Muscle layer of duodenum (tissue), 2 donors: ENCODE results near the gene USP17L17.
"Not testable (repeated sequence)": the region's sequence is repeated elsewhere in the genome, so short reads cannot be mapped to it uniquely, and the experiment has no call there.

Experiments
- H3K27ac ChIP-seq: one replicate; pipeline ENCODE4 v1.7.0; 2013; ENCODE audit warnings: mild to moderate bottlenecking, low read length
- H3K27me3 ChIP-seq: one replicate; pipeline ENCODE4 v1.7.0; 2013; ENCODE audit warnings: low read depth, mild to moderate bottlenecking, control low read depth, low read length
- H3K36me3 ChIP-seq, 2 donors: one replicate each; pipeline ENCODE4 v1.7.0; 2013; ENCODE audit warnings: low read length in 2 of 2, control low read depth in 1 of 2, mild to moderate bottlenecking in 1 of 2; ENCODE audit not compliant: insufficient read depth in 2 of 2, control insufficient read depth in 1 of 2
- H3K4me1 ChIP-seq, 2 donors: one replicate each; pipeline ENCODE4 v1.7.0; 2013; ENCODE audit warnings: low read length in 2 of 2, mild to moderate bottlenecking in 2 of 2, control low read depth in 1 of 2, moderate library complexity in 1 of 2; ENCODE audit not compliant: insufficient read depth in 2 of 2, control insufficient read depth in 1 of 2
- H3K4me3 ChIP-seq, 2 donors: one replicate each; pipeline ENCODE4 v1.7.0; 2013; ENCODE audit warnings: low read length in 2 of 2, low read depth in 1 of 2, mild to moderate bottlenecking in 1 of 2
- H3K9me3 ChIP-seq, 2 donors: one replicate each; pipeline ENCODE4 v1.7.0; 2013; ENCODE audit warnings: low read length in 2 of 2, control low read depth in 1 of 2, mild to moderate bottlenecking in 1 of 2; ENCODE audit not compliant: control insufficient read depth in 1 of 2
- donor health status: healthy.

The USP17L17 gene, protein sequence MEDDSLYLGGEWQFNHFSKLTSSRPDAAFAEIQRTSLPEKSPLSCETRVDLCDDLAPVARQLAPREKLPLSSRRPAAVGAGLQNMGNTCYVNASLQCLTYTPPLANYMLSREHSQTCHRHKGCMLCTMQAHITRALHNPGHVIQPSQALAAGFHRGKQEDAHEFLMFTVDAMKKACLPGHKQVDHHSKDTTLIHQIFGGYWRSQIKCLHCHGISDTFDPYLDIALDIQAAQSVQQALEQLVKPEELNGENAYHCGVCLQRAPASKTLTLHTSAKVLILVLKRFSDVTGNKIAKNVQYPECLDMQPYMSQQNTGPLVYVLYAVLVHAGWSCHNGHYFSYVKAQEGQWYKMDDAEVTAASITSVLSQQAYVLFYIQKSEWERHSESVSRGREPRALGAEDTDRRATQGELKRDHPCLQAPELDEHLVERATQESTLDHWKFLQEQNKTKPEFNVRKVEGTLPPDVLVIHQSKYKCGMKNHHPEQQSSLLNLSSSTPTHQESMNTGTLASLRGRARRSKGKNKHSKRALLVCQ

DNA sequence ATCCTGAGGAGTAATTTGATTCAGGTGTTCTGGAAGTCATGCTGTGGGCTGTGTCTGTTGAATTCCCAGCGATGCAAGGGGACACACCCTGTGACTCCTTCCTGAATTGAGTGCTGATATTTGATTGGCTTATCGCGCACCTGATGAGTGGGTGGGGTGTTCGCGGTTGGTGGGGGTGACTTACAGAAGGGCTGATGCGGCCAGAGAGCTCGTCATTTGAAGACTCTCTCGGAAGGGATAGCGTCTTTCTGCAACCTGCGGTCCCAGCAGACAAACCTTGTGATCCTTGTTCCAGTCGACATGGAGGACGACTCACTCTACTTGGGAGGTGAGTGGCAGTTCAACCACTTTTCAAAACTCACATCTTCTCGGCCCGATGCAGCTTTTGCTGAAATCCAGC is at the start of gene USP17L17:
Gene USP17L17, plus strand, starts transcription at position 301 of the 400 bp plus-strand sequence. Its CDS starts 0 bp downstream, at position 301.
- H3K27ac ChIP-seq, H3K36me3 ChIP-seq, H3K4me3 ChIP-seq, H3K27me3 ChIP-seq, H3K9me3 ChIP-seq, H3K4me1 ChIP-seq: not testable (repeated sequence)

DNA sequence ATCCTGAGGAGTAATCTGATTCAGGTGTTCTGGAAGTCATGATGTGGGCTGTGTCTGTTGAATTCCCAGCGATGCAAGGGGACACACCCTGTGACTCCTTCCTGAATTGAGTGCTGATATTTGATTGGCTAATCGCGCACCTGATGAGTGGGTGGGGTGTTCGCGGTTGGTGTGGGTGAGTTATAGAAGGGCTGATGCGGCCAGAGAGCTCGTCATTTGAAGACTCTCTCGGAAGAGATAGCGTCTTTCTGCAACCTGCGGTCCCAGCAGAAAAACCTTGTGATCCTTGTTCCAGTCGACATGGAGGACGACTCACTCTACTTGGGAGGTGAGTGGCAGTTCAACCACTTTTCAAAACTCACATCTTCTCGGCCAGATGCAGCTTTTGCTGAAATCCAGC is 33.3 kb upstream of the USP17L17 start, which contains the start of gene USP17L10:
Gene USP17L10, plus strand, starts transcription at position 301 of the 400 bp plus-strand sequence. Its CDS starts 0 bp downstream, at position 301.
- not testable (repeated sequence) for H3K4me3 ChIP-seq, H3K27me3 ChIP-seq, H3K9me3 ChIP-seq, H3K36me3 ChIP-seq, H3K4me1 ChIP-seq, H3K27ac ChIP-seq

DNA sequence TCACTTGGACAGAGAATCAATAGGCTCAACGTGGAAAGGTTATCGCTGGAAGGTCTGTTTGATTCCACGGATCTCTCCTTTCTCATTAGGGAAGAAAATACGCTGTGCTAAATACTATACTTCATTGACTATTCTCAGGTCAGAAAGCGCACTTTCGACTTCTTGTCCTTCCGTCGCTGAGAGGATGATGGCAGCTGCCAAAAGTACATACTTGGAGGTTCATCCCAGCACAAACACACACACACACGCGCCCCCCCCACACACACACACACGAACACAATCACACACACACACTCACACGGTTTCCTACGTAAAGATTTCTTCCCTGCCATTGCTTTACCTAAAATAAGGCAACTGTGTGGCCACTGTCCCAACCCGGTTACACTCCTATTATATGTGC is 29.0 kb upstream of the USP17L17 start:
- not testable (repeated sequence) for H3K4me3 ChIP-seq, H3K27ac ChIP-seq, H3K9me3 ChIP-seq, H3K4me1 ChIP-seq, H3K27me3 ChIP-seq, H3K36me3 ChIP-seq

DNA sequence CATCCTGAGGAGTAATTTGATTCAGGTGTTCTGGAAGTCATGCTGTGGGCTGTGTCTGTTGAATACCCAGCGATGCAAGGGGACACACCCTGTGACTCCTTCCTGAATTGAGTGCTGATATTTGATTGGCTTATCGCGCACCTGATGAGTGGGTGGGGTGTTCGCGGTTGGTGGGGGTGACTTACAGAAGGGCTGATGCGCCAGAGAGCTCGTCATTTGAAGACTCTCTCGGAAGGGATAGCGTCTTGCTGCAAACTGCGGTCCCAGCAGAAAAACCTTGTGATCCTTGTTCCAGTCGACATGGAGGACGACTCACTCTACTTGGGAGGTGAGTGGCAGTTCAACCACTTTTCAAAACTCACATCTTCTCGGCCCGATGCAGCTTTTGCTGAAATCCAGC is 28.6 kb upstream of the USP17L17 start, which contains the start of gene USP17L11:
Gene USP17L11, plus strand, starts transcription at position 301 of the 400 bp plus-strand sequence. Its CDS starts 0 bp downstream, at position 301.
- H3K4me3 ChIP-seq, H3K27me3 ChIP-seq, H3K9me3 ChIP-seq, H3K36me3 ChIP-seq, H3K27ac ChIP-seq, H3K4me1 ChIP-seq: not testable (repeated sequence)

DNA sequence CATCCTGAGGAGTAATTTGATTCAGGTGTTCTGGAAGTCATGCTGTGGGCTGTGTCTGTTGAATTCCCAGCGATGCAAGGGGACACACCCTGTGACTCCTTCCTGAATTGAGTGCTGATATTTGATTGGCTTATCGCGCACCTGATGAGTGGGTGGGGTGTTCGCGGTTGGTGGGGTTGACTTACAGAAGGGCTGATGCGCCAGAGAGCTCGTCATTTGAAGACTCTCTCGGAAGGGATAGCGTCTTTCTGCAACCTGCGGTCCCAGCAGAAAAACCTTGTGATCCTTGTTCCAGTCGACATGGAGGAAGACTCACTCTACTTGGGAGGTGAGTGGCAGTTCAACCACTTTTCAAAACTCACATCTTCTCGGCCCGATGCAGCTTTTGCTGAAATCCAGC is 23.8 kb upstream of the USP17L17 start, which contains the start of gene USP17L12:
Gene USP17L12, plus strand, starts transcription at position 301 of the 400 bp plus-strand sequence. Its CDS starts 0 bp downstream, at position 301.
- H3K36me3 ChIP-seq, H3K9me3 ChIP-seq, H3K27me3 ChIP-seq, H3K4me3 ChIP-seq, H3K4me1 ChIP-seq, H3K27ac ChIP-seq: not testable (repeated sequence)

DNA sequence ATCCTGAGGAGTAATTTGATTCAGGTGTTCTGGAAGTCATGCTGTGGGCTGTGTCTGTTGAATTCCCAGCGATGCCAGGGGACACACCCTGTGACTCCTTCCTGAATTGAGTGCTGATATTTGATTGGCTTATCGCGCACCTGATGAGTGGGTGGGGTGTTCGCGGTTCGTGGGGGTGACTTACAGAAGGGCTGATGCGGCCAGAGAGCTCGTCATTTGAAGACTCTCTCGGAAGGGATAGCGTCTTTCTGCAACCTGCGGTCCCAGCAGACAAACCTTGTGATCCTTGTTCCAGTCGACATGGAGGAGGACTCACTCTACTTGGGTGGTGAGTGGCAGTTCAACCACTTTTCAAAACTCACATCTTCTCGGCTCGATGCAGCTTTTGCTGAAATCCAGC is 19.1 kb upstream of the USP17L17 start, which contains the start of gene USP17L13:
Gene USP17L13, plus strand, starts transcription at position 301 of the 400 bp plus-strand sequence. Its CDS starts 0 bp downstream, at position 301.
- H3K36me3 ChIP-seq, H3K27ac ChIP-seq, H3K9me3 ChIP-seq, H3K4me1 ChIP-seq, H3K4me3 ChIP-seq, H3K27me3 ChIP-seq: not testable (repeated sequence)

DNA sequence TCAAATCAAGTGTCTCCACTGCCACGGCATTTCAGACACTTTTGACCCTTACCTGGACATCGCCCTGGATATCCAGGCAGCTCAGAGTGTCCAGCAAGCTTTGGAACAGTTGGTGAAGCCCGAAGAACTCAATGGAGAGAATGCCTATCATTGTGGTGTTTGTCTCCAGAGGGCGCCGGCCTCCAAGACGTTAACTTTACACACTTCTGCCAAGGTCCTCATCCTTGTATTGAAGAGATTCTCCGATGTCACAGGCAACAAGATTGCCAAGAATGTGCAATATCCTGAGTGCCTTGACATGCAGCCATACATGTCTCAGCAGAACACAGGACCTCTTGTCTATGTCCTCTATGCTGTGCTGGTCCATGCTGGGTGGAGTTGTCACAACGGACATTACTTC is 13.4 kb upstream of the USP17L17 start:
- not testable (repeated sequence) for H3K27ac ChIP-seq, H3K36me3 ChIP-seq, H3K4me1 ChIP-seq, H3K9me3 ChIP-seq, H3K4me3 ChIP-seq, H3K27me3 ChIP-seq

DNA sequence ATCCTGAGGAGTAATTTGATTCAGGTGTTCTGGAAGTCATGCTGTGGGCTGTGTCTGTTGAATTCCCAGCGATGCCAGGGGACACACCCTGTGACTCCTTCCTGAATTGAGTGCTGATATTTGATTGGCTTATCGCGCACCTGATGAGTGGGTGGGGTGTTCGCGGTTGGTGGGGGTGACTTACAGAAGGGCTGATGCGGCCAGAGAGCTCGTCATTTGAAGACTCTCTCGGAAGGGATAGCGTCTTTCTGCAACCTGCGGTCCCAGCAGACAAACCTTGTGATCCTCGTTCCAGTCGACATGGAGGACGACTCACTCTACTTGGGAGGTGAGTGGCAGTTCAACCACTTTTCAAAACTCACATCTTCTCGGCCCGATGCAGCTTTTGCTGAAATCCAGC is 9.6 kb upstream of the USP17L17 start, which contains the start of gene USP17L15:
Gene USP17L15, plus strand, starts transcription at position 301 of the 400 bp plus-strand sequence. Its CDS starts 0 bp downstream, at position 301.
- not testable (repeated sequence) for H3K27ac ChIP-seq, H3K4me1 ChIP-seq, H3K9me3 ChIP-seq, H3K4me3 ChIP-seq, H3K27me3 ChIP-seq, H3K36me3 ChIP-seq

DNA sequence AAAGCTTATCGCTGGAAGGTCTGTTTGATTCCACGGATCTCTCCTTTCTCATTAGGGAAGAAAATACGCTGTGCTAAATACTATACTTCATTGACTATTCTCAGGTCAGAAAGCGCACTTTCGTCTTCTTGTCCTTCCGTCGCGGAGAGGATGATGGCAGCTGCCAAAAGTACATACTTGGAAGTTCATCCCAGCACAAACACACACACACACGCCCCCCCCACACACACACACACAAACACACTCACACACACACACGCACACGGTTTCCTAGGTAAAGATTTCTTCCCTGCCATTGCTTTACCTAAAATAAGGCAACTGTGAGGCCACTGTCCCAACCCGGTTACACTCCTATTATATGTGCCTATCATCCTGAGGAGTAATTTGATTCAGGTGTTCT is 5.2 kb upstream of the USP17L17 start:
- H3K36me3 ChIP-seq, H3K4me1 ChIP-seq, H3K4me3 ChIP-seq, H3K27me3 ChIP-seq, H3K27ac ChIP-seq, H3K9me3 ChIP-seq: not testable (repeated sequence)

DNA sequence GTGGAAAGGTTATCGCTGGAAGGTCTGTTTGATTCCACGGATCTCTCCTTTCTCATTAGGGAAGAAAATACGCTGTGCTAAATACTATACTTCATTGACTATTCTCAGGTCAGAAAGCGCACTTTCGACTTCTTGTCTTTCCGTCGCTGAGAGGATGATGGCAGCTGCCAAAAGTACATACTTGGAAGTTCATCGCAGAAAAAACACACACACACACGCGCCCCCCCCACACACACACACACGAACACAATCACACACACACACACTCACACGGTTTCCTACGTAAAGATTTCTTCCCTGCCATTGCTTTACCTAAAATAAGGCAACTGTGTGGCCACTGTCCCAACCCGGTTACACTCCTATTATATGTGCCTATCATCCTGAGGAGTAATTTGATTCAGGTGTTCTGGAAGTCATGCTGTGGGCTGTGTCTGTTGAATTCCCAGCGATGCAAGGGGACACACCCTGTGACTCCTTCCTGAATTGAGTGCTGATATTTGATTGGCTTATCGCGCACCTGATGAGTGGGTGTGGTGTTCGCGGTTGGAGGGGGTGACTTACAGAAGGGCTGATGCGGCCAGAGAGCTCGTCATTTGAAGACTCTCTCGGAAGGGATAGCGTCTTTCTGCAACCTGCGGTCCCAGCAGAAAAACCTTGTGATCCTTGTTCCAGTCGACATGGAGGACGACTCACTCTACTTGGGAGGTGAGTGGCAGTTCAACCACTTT is 4.4 kb downstream of the USP17L17 start, which contains the start of gene USP17L18:
Gene USP17L18, plus strand, starts transcription at position 678 of the 728 bp plus-strand sequence. Its CDS starts 0 bp downstream, at position 678.
- H3K4me3 ChIP-seq, H3K36me3 ChIP-seq, H3K9me3 ChIP-seq, H3K4me1 ChIP-seq, H3K27me3 ChIP-seq, H3K27ac ChIP-seq: not testable (repeated sequence)

DNA sequence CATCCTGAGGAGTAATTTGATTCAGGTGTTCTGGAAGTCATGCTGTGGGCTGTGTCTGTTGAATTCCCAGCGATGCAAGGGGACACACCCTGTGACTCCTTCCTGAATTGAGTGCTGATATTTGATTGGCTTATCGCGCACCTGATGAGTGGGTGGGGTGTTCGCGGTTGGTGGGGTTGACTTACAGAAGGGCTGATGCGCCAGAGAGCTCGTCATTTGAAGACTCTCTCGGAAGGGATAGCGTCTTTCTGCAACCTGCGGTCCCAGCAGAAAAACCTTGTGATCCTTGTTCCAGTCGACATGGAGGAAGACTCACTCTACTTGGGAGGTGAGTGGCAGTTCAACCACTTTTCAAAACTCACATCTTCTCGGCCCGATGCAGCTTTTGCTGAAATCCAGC is 9.4 kb downstream of the USP17L17 start, which contains the start of gene USP17L19:
Gene USP17L19, plus strand, starts transcription at position 301 of the 400 bp plus-strand sequence. Its CDS starts 0 bp downstream, at position 301.
- not testable (repeated sequence) for H3K4me3 ChIP-seq, H3K9me3 ChIP-seq, H3K36me3 ChIP-seq, H3K27ac ChIP-seq, H3K27me3 ChIP-seq, H3K4me1 ChIP-seq
